ENCODE results near the gene SLC2A1.

Gene SLC2A1

GRCh38 chr1:42977653-42978052, 19.0 kb upstream of the SLC2A1 start:
- CTCF ChIA-PET, result no interaction called here
- TF ChIP-seq NFRKB (IDR thresholded peaks at IDR 0.05) (no peak), HDGF (IDR thresholded peaks at IDR 0.05; ENCODE audit: borderline replicate concordance) (no peak), TARDBP (IDR thresholded peaks at IDR 0.05) (no peak), ZNF384 (IDR thresholded peaks at IDR 0.05) (no peak), SUZ12 (IDR thresholded peaks at IDR 0.05) (no peak), PKNOX1 (IDR thresholded peaks at IDR 0.05) (no peak), ARNT (IDR thresholded peaks at IDR 0.05) (no peak), SP1 (IDR thresholded peaks at IDR 0.05) (no peak), FOXA1 (IDR thresholded peaks at IDR 0.05) (no peak), BHLHE40 (IDR thresholded peaks at IDR 0.05; ENCODE audit: borderline replicate concordance) (no peak), ELF4 (IDR thresholded peaks at IDR 0.05) (no peak), L3MBTL2 (conservative IDR thresholded peaks at IDR 0.05) (no peak), FOXK2 (IDR thresholded peaks at IDR 0.05) (no peak), LEF1 (IDR thresholded peaks at IDR 0.05; ENCODE audit: borderline replicate concordance) (no peak), CTBP1 (IDR thresholded peaks at IDR 0.05; ENCODE audit: borderline replicate concordance) (no peak), FOXM1 (IDR thresholded peaks at IDR 0.05; ENCODE audit: borderline replicate concordance) (no peak)
- no peak for DNase-seq (ENCODE audit: extremely low spot score)
- POLR2A ChIA-PET, result no interaction called here

- DNase-seq (ENCODE audit: extremely low spot score), result no peak
- TF ChIP-seq ARNT (IDR thresholded peaks at IDR 0.05) (no peak), FOXK2 (IDR thresholded peaks at IDR 0.05) (no peak), ELF4 (IDR thresholded peaks at IDR 0.05) (no peak), BHLHE40 (IDR thresholded peaks at IDR 0.05; ENCODE audit: borderline replicate concordance) (no peak), L3MBTL2 (conservative IDR thresholded peaks at IDR 0.05) (no peak), SUZ12 (IDR thresholded peaks at IDR 0.05) (no peak)
- CTCF ChIA-PET, result no interaction called here
- POLR2A ChIA-PET, result no interaction called here
Measured at GRCh38 chr1:42975561-42976225, 17.0 kb upstream of the SLC2A1 start.

- TF ChIP-seq ARNT (IDR thresholded peaks at IDR 0.05) (no peak), L3MBTL2 (conservative IDR thresholded peaks at IDR 0.05) (no peak), FOXM1 (IDR thresholded peaks at IDR 0.05; ENCODE audit: borderline replicate concordance) (no peak), SP1 (IDR thresholded peaks at IDR 0.05) (no peak), ELF4 (IDR thresholded peaks at IDR 0.05) (no peak), CTBP1 (IDR thresholded peaks at IDR 0.05; ENCODE audit: borderline replicate concordance) (no peak), HDGF (IDR thresholded peaks at IDR 0.05; ENCODE audit: borderline replicate concordance) (no peak), PKNOX1 (IDR thresholded peaks at IDR 0.05) (no peak)
- POLR2A ChIA-PET, result interaction anchor here (0.6 to 1.8 kb wide), 4 partner anchors 10 to 63 kb away, joined by 3 to 5 read pairs (median 4); no protein-coding TSS in a partner anchor
- no peak for DNase-seq (ENCODE audit: extremely low spot score)
- CTCF ChIA-PET, result interaction anchor here (0.6 kb wide), 1 partner anchor 197 kb away, joined by 7 read pairs; no protein-coding TSS in a partner anchor
Measured at GRCh38 chr1:42974767-42975437, 16.2 kb upstream of the SLC2A1 start.

GRCh38 chr1:42973799-42974198, 15.1 kb upstream of the SLC2A1 start:
- POLR2A ChIA-PET, result interaction anchor here (1.0 to 1.8 kb wide), 3 partner anchors 9 to 15 kb away, joined by 3 to 5 read pairs (median 5); partner anchors contain the start of gene SLC2A1
- no peak for DNase-seq (ENCODE audit: extremely low spot score)

GRCh38 chr1:42973286-42973685, 14.6 kb upstream of the SLC2A1 start:
- no peak for DNase-seq (ENCODE audit: extremely low spot score)
- TF ChIP-seq CTBP1 (IDR thresholded peaks at IDR 0.05; ENCODE audit: borderline replicate concordance) (no peak), L3MBTL2 (conservative IDR thresholded peaks at IDR 0.05) (no peak), HDGF (IDR thresholded peaks at IDR 0.05; ENCODE audit: borderline replicate concordance) (no peak), TARDBP (IDR thresholded peaks at IDR 0.05) (no peak), FOXK2 (IDR thresholded peaks at IDR 0.05) (no peak), FOXA1 (IDR thresholded peaks at IDR 0.05) (no peak), ZNF384 (IDR thresholded peaks at IDR 0.05) (no peak), LEF1 (IDR thresholded peaks at IDR 0.05; ENCODE audit: borderline replicate concordance) (no peak), ELF4 (IDR thresholded peaks at IDR 0.05) (no peak), SP1 (IDR thresholded peaks at IDR 0.05) (no peak), BHLHE40 (IDR thresholded peaks at IDR 0.05; ENCODE audit: borderline replicate concordance) (no peak), SUZ12 (IDR thresholded peaks at IDR 0.05) (no peak), PKNOX1 (IDR thresholded peaks at IDR 0.05) (no peak), ARNT (IDR thresholded peaks at IDR 0.05) (no peak)
- ChIA-PET POLR2A (interaction anchor here (1.3 to 1.8 kb wide), 2 partner anchors 11 to 14 kb away, joined by 3 to 5 read pairs; partner anchors contain the start of gene SLC2A1), CTCF (no interaction called here)

More at GRCh38 chr1:42973799-42974198, 15.1 kb upstream of the SLC2A1 start:
- no peak for TF ChIP-seq NFRKB (IDR thresholded peaks at IDR 0.05)
- no peak for TF ChIP-seq FOXK2 (IDR thresholded peaks at IDR 0.05)
- no peak for TF ChIP-seq L3MBTL2 (conservative IDR thresholded peaks at IDR 0.05)
- TF ChIP-seq PKNOX1 (IDR thresholded peaks at IDR 0.05), result no peak
- no peak for TF ChIP-seq SP1 (IDR thresholded peaks at IDR 0.05)
- TF ChIP-seq BHLHE40 (IDR thresholded peaks at IDR 0.05; ENCODE audit: borderline replicate concordance), result no peak
- no peak for TF ChIP-seq ELF4 (IDR thresholded peaks at IDR 0.05)
- no peak for TF ChIP-seq FOXM1 (IDR thresholded peaks at IDR 0.05; ENCODE audit: borderline replicate concordance)
- no peak for TF ChIP-seq ZNF384 (IDR thresholded peaks at IDR 0.05)
- TF ChIP-seq ARNT (IDR thresholded peaks at IDR 0.05), result no peak
- CTCF ChIA-PET, result no interaction called here
